IMR-90 (cell line): Measurements from ENCODE around the gene SCYL3. TPM values are rescaled to one million over a fixed set of nuclear protein-coding genes. Genes with fewer than 3 reads are reported as not detected.

Experiments
- ATAC-seq: fragments of 200-7000 bp; cut with Tn5 transposase; 2 replicates; pipeline ENCODE4 v1.9.1; 2020; ENCODE audit warnings: low read depth, mild to moderate bottlenecking, moderate library complexity
- BruUV-seq: library from RNA; stranded (reverse); fragments of 400-500 nt; replicated peaks from 2 replicates; lab custom pipeline; 2021; lab: Mats Ljungman, UMichigan
- CTCF ChIA-PET: fragments of 300-600 bp; formaldehyde crosslinking; extraction: SDS; loops from one replicate; lab custom pipeline; 2021; ENCODE audit warnings: antibody characterized with exemption; lab: Yijun Ruan, JAX
- POLR2A ChIA-PET: fragments of 300-600 bp; sonication (Branson Sonifier 250); formaldehyde crosslinking; loops from one replicate; lab custom pipeline; 2022; ENCODE audit warnings: antibody characterized with exemption; ENCODE audit not compliant: unreplicated experiment; lab: Charles Lee
- DNase-seq: peaks from one replicate; pipeline ENCODE4 v3.0.0; 2013
- H2AFZ ChIP-seq: replicated peaks from 2 replicates; pipeline ENCODE3; 2013; ENCODE audit warnings: low read length, mild to moderate bottlenecking; ENCODE audit not compliant: poor library complexity
- H2AK5ac ChIP-seq: 2 replicates; pipeline ENCODE4 v1.6.1; 2013; ENCODE audit warnings: low read depth, low read length, inconsistent platforms
- H2AK9ac ChIP-seq: replicated peaks from 2 replicates; pipeline ENCODE3; 2013; ENCODE audit warnings: mild to moderate bottlenecking, low read depth, low read length, moderate library complexity; ENCODE audit not compliant: poor library complexity
- H2BK120ac ChIP-seq: 2 replicates; pipeline ENCODE4 v1.6.1; 2013; ENCODE audit warnings: low read depth, low read length, inconsistent platforms
- H2BK15ac ChIP-seq: 3 replicates; pipeline ENCODE4 v1.6.1; 2013; ENCODE audit warnings: low read depth, low read length, inconsistent platforms
- H2BK20ac ChIP-seq: 2 replicates; pipeline ENCODE4 v1.6.1; 2013; ENCODE audit warnings: low read depth, mild to moderate bottlenecking, inconsistent platforms, low read length, moderate library complexity
- H2BK5ac ChIP-seq: 2 replicates; pipeline ENCODE4 v1.6.1; 2013; ENCODE audit warnings: mild to moderate bottlenecking, low read depth, low read length, inconsistent platforms; ENCODE audit not compliant: poor library complexity, severe bottlenecking
- H3K14ac ChIP-seq: replicated peaks from 2 replicates; pipeline ENCODE4 v1.6.1; 2013; ENCODE audit warnings: low read depth, low read length, inconsistent platforms
- H3K18ac ChIP-seq: 2 replicates; pipeline ENCODE4 v1.6.1; 2013; ENCODE audit warnings: low read depth, low read length, control low read depth
- H3K23ac ChIP-seq: 2 replicates; pipeline ENCODE4 v1.6.1; 2013; ENCODE audit warnings: low read depth, low read length, inconsistent platforms
- H3K27ac ChIP-seq: 2 replicates; pipeline ENCODE4 v1.5.1; 2013; ENCODE audit warnings: mild to moderate bottlenecking, control low read depth, low read length; ENCODE audit not compliant: insufficient read depth
- H3K27me3 ChIP-seq: 2 replicates; pipeline ENCODE4 v1.6.1; 2013; ENCODE audit warnings: low read length; ENCODE audit not compliant: control insufficient read depth, insufficient read depth
- H3K36me3 ChIP-seq: 2 replicates; pipeline ENCODE4 v1.6.1; 2013; ENCODE audit warnings: low read length, mixed read lengths; ENCODE audit not compliant: control insufficient read depth, insufficient read depth
- H3K4ac ChIP-seq: 2 replicates; pipeline ENCODE4 v1.6.1; 2013; ENCODE audit warnings: low read depth, low read length, inconsistent platforms
- H3K4me1 ChIP-seq: 2 replicates; pipeline ENCODE4 v1.6.1; 2013; ENCODE audit warnings: low read length, mixed read lengths; ENCODE audit not compliant: control insufficient read depth, insufficient read depth
- H3K4me2 ChIP-seq: 2 replicates; pipeline ENCODE4 v1.6.1; 2013; ENCODE audit warnings: low read depth, mild to moderate bottlenecking, control low read depth, low read length, moderate library complexity
- H3K4me3 ChIP-seq: 2 replicates; pipeline ENCODE4 v1.5.1; 2013; ENCODE audit warnings: low read depth, mild to moderate bottlenecking, control low read depth, low read length, moderate library complexity; ENCODE audit not compliant: insufficient read depth
- H3K56ac ChIP-seq: 2 replicates; pipeline ENCODE4 v1.6.1; 2013; ENCODE audit warnings: low read length, inconsistent platforms; ENCODE audit not compliant: insufficient read depth; ENCODE audit errors: extremely low read depth
- H3K79me1 ChIP-seq, 2 experiments: 2 replicates each; pipeline ENCODE4 v1.6.1; 2013; ENCODE audit warnings: low read length in 2 of 2, inconsistent platforms in 1 of 2, low read depth in 1 of 2
- H3K9ac ChIP-seq: 2 replicates; pipeline ENCODE4 v1.6.1; 2013; ENCODE audit warnings: low read depth, low read length, control low read depth
- H3K9me1 ChIP-seq: 2 replicates; pipeline ENCODE4 v1.6.1; 2013; ENCODE audit warnings: low read length, inconsistent platforms; ENCODE audit not compliant: insufficient read depth
- H3K9me3 ChIP-seq: 2 replicates; pipeline ENCODE4 v1.6.1; 2013; ENCODE audit warnings: low read length; ENCODE audit not compliant: control insufficient read depth, insufficient read depth
- H4K20me1 ChIP-seq: 2 replicates; pipeline ENCODE4 v1.6.1; 2013; ENCODE audit warnings: low read length, inconsistent platforms; ENCODE audit not compliant: insufficient read depth
- H4K5ac ChIP-seq: 2 replicates; pipeline ENCODE4 v1.6.1; 2013; ENCODE audit warnings: mild to moderate bottlenecking, low read depth, low read length, control low read depth
- H4K8ac ChIP-seq, 2 experiments: 2 replicates each; pipeline ENCODE4 v1.6.1; 2013; ENCODE audit warnings: low read depth in 2 of 2, low read length in 2 of 2, control low read depth in 1 of 2, inconsistent platforms in 1 of 2
- H4K91ac ChIP-seq: 2 replicates; pipeline ENCODE4 v1.6.1; 2013; ENCODE audit warnings: low read depth, low read length, inconsistent platforms; ENCODE audit not compliant: insufficient read depth
- MAFK ChIP-seq: IDR thresholded peaks from 2 replicates; pipeline ENCODE4 v1.6.1; 2012; ENCODE audit warnings: low read depth, low read length, improper control_type of control experiment
- WGBS, 2 experiments: methylation state at CpG; one replicate each; pipeline versions ENCODE4 v1.1.5 to v1.1.7; 2013; ENCODE audit warnings: missing lambda C conversion rate in 2 of 2; ENCODE audit not compliant: insufficient read length in 1 of 2; ENCODE audit errors: extremely low coverage in 2 of 2; 5-methylcytosine and 5-hydroxymethylcytosine counted together
- dilution Hi-C: fragments of 300-500 bp; cut with HindIII; formaldehyde crosslinking; loops from one replicate; pipeline ENCODE4 v1.14.3; 2018; ENCODE audit warnings: low sequenced_read_pairs; ENCODE audit not compliant: unreplicated experiment
- in situ Hi-C: fragments of 300-500 bp; cut with MboI; formaldehyde crosslinking; loops from 3 replicates; pipeline ENCODE4 v1.14.3; 2019; ENCODE audit warnings: low sequenced_read_pairs, inconsistent platforms, mixed read lengths
- intact Hi-C: fragments of 100-400 bp; cut with micrococcal nuclease; formaldehyde crosslinking; loops from 2 replicates; pipeline ENCODE4 v1.10.0; 2022
- polyA plus RNA-seq, 3 experiments: library from polyadenylated mRNA; depleted of rRNA; stranded (reverse); fragments of >200 nt; gene quantifications; 2 replicates each; pipeline ENCODE4 v1.2.3, GENCODE V29; 2012; ENCODE audit warnings: low replicate concordance in 1 of 3
- total RNA-seq: library from RNA; depleted of rRNA; stranded (reverse); fragments of >200 nt; gene quantifications from 2 replicates; pipeline ENCODE4 v1.2.3, GENCODE V29; 2012
- TF ChIP-seq, protein P1 (sequence below): conservative IDR thresholded peaks from 2 replicates; pipeline ENCODE4 v1.5.1; 2012; ENCODE audit warnings: mild to moderate bottlenecking, low read depth, low read length, improper control_type of control experiment

Gene SCYL3
- total and polyA plus RNA-seq, 2 of the 4 experiments (the other 2 are of a cell fraction): 3.9 to 8.4 TPM

DNA sequence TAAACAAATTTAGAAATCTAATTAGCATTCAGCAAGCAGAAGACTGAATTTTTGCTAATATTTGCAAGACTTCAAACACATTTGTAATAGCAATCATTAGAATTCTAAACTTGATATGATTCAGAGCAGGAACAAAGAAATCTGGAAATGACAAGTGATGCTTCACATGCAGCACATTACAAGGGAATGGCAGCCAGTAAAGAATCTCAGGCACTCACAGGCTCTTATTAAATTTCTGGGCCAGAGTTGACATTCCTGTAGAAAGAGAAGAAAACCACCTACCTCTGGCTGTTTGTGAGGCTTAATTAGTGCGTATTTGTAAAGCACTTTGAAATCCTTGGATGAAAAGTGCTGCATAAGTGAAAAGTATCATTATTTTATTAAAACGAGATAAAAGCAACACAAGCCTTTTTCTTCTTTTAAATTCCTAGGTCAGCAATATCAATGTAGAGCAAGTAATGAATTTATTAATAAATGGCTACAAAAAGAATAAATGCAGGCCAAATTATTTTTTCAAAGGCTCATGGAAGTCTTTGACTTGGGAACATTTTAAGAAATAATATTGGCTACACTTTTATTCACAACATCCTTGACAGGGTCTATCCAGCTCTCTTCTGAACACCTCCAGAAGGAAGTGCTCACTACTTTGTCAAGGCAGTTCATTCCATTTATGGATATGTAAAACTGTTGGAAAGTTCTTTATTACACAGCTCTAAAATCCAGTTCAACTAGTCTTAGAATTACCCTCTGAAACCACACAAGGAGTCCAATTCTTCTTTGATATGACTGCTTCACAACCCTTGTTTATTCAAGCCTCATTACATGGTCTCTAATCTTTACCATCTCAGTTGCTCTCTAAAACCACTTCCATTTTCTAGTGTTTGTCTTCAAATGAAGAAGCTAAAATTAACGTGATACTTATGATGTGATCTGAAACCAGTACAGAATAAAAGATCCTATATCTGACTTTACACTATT is 32.1 kb upstream of the SCYL3 start:
- no TSS peak for BruUV-seq
- Histone ChIP-seq H4K5ac (no peak overlapping the region), H3K9ac (no peak overlapping the region), H3K14ac (no peak overlapping the region; the same call in 1 of the 2 replicates), H3K18ac (no peak overlapping the region), H4K20me1 (no peaks in the 10 kb centered on the region), H3K56ac (no peak overlapping the region), H2AK5ac (no peak overlapping the region), H2BK5ac (no peak overlapping the region), H4K91ac (no peak overlapping the region), H3K27me3 (no peaks in the 10 kb centered on the region), H2AFZ (no peak overlapping the region), H2BK15ac (no peak overlapping the region), H4K8ac (no peak overlapping the region), H3K36me3 (0 out of 2 replicates have a peak, but pooled peaks cover 1% of the 10 kb centered on the region), H3K23ac (no peak overlapping the region), H3K4me3 (no peak overlapping the region), H2BK20ac (no peak overlapping the region), H3K9me1 (no peaks in the 10 kb centered on the region), H2BK120ac (no peak overlapping the region), H3K4me2 (no peak overlapping the region), H3K4me1 (no peaks in the 10 kb centered on the region), H3K9me3 (no peaks in the 10 kb centered on the region), H3K27ac (no peak overlapping the region), H2AK9ac (no peak overlapping the region), H3K4ac (no peak overlapping the region), H3K79me1 (no peaks in the 10 kb centered on the region)
- CTCF ChIA-PET: interaction anchor here (1.6 kb wide), 1 partner anchor 1004 kb away, joined by 3 read pairs; no protein-coding TSS in a partner anchor
- no peak for DNase-seq
- no CpG with 5 or more reads among the region's 3 CpGs for WGBS, 2 experiments
- in situ Hi-C loops (loop anchor here (25.0 kb wide), 2 partner anchors 737 to 837 kb away; partner anchors contain the start of gene PRRX1), intact Hi-C loops (loop anchor here (5.0 to 10.0 kb wide), 3 partner anchors 607 to 1299 kb away; partner anchors contain the start of gene GORAB), dilution Hi-C loops (no loop called here)
- TF ChIP-seq MAFK: peak; percentile 56
- TF ChIP-seq, protein P1, sequence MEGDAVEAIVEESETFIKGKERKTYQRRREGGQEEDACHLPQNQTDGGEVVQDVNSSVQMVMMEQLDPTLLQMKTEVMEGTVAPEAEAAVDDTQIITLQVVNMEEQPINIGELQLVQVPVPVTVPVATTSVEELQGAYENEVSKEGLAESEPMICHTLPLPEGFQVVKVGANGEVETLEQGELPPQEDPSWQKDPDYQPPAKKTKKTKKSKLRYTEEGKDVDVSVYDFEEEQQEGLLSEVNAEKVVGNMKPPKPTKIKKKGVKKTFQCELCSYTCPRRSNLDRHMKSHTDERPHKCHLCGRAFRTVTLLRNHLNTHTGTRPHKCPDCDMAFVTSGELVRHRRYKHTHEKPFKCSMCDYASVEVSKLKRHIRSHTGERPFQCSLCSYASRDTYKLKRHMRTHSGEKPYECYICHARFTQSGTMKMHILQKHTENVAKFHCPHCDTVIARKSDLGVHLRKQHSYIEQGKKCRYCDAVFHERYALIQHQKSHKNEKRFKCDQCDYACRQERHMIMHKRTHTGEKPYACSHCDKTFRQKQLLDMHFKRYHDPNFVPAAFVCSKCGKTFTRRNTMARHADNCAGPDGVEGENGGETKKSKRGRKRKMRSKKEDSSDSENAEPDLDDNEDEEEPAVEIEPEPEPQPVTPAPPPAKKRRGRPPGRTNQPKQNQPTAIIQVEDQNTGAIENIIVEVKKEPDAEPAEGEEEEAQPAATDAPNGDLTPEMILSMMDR: no peak
- POLR2A ChIA-PET: no interaction called here
- no peak for ATAC-seq
